K562 (cell line): ENCODE data around the gene COX5A. TPM values are rescaled to one million over a fixed set of nuclear protein-coding genes. Genes with fewer than 3 reads are reported as not detected.

Experiments used
- ATAC-seq: fragments of 200-7000 bp; cut with Tn5 transposase; 3 replicates; pipeline ENCODE4 v1.9.1; 2020; ENCODE audit warnings: moderate library complexity
- BruUV-seq: library from RNA; stranded (reverse); fragments of 400-500 nt; replicated peaks from 2 replicates; lab custom pipeline; 2021; lab: Mats Ljungman, UMichigan
- CTCF ChIA-PET: fragments of 300-600 bp; formaldehyde crosslinking; extraction: SDS; loops from one replicate; lab custom pipeline; 2021; ENCODE audit warnings: low intra/inter-chr PET ratio; lab: Yijun Ruan, JAX
- POLR2A ChIA-PET: fragments of 300-600, 350-650 bp; sonication (Branson Sonifier 250); formaldehyde crosslinking; extraction: SDS; loops from one replicate; lab custom pipeline; 2021; ENCODE audit warnings: antibody characterized with exemption, inconsistent platforms; lab: Yijun Ruan, JAX
- DNase-seq, 4 experiments: peaks; one replicate each; pipeline versions ENCODE4 v3.0.0 to v3.0.0-alpha.2; 2011 to 2018; ENCODE audit warnings: low spot score in 3 of 4, mixed read lengths in 3 of 4; ENCODE audit errors: extremely low read depth in 1 of 4
- FAIRE-seq: peaks from 2 replicates; lab custom pipeline; 2011; peaks lifted over from hg19 to GRCh38; lab: Jason Lieb, UNC
- H2AFZ ChIP-seq: 2 replicates; pipeline ENCODE4 v1.6.0; 2011; ENCODE audit warnings: low read depth, low read length, control low read depth, inconsistent platforms
- H3K27ac ChIP-seq: fragments of 200-600 bp; 3 replicates; pipeline ENCODE4 v1.8.0; 2011; ENCODE audit warnings: low read depth, mild to moderate bottlenecking, control low read depth, inconsistent platforms, low read length, moderate library complexity, mixed read lengths; ENCODE audit errors: extremely low read depth
- H3K27me3 ChIP-seq, 2 experiments: fragments of 300-600 bp in 1 of 2; 2 replicates in 1 of 2; 3 replicates in 1 of 2; pipeline versions ENCODE4 v1.6.0 to v1.8.0; 2011; ENCODE audit warnings: inconsistent platforms in 2 of 2, low read length in 2 of 2, mild to moderate bottlenecking in 1 of 2, mixed read lengths in 1 of 2, moderate library complexity in 1 of 2; ENCODE audit not compliant: control insufficient read depth in 2 of 2, insufficient read depth in 2 of 2
- H3K36me3 ChIP-seq: fragments of 300-600 bp; 3 replicates; pipeline ENCODE4 v1.8.0; 2011; ENCODE audit warnings: mild to moderate bottlenecking, low read length, inconsistent platforms; ENCODE audit not compliant: control insufficient read depth, insufficient read depth
- H3K4me1 ChIP-seq, 2 experiments: fragments of 200-600 bp in 1 of 2; replicated peaks in 1 of 2; 2 replicates in 1 of 2; 3 replicates in 1 of 2; pipeline versions ENCODE4 v1.5.1 to v1.8.0; 2011; ENCODE audit warnings: inconsistent platforms in 2 of 2, low read length in 2 of 2, mild to moderate bottlenecking in 1 of 2, mixed read lengths in 1 of 2, moderate library complexity in 1 of 2; ENCODE audit not compliant: control insufficient read depth in 2 of 2, insufficient read depth in 2 of 2
- H3K4me2 ChIP-seq: 2 replicates; pipeline ENCODE4 v1.6.1; 2011; ENCODE audit warnings: low read length, control low read depth, inconsistent platforms, mixed read lengths; ENCODE audit not compliant: insufficient read depth
- H3K4me3 ChIP-seq: fragments of 200-600 bp; sonication (generic), shearing (Covaris generic); 2 replicates; pipeline ENCODE4 v1.5.1; 2016; ENCODE audit warnings: control low read depth, inconsistent platforms
- H3K79me2 ChIP-seq: fragments of 200-600 bp; 3 replicates; pipeline ENCODE4 v1.8.0; 2011; ENCODE audit warnings: low read length, inconsistent platforms; ENCODE audit not compliant: control insufficient read depth, insufficient read depth
- H3K9ac ChIP-seq, 2 experiments: 2 replicates each; pipeline versions ENCODE4 v1.6.0 to v1.6.1; 2011; ENCODE audit warnings: low read depth in 2 of 2, low read length in 2 of 2, control low read depth in 1 of 2, inconsistent platforms in 1 of 2, mild to moderate bottlenecking in 1 of 2, mixed read lengths in 1 of 2; ENCODE audit not compliant: insufficient read depth in 1 of 2
- H3K9me1 ChIP-seq: one replicate; pipeline ENCODE4 v1.6.0; 2011; ENCODE audit warnings: inconsistent platforms, mild to moderate bottlenecking, low read length, moderate library complexity; ENCODE audit not compliant: control insufficient read depth, insufficient read depth
- H3K9me3 ChIP-seq: replicated peaks from 2 replicates; pipeline ENCODE4 v1.5.1; 2011; ENCODE audit warnings: low read depth, low read length, inconsistent platforms; ENCODE audit not compliant: control insufficient read depth, insufficient read depth
- H4K20me1 ChIP-seq: replicated peaks from 2 replicates; pipeline ENCODE4 v1.6.1; 2011; ENCODE audit warnings: low read length, inconsistent platforms, mixed read lengths; ENCODE audit not compliant: control insufficient read depth, insufficient read depth
- BHLHE40 ChIP-seq: IDR thresholded peaks from 2 replicates; pipeline ENCODE4 v1.6.1; 2011; ENCODE audit warnings: low read length, improper control_type of control experiment
- CREM ChIP-seq: IDR thresholded peaks from 2 replicates; pipeline ENCODE4 v1.6.1; 2014; ENCODE audit warnings: antibody characterized with exemption, low read depth
- E2F1 ChIP-seq: sonication (generic); formaldehyde crosslinking; IDR thresholded peaks from 2 replicates; pipeline ENCODE4 v1.8.1; 2023; ENCODE audit warnings: mild to moderate bottlenecking, missing genetic modification reagents, moderate library complexity
- EWSR1 ChIP-seq: fragments of 450-650 bp; IDR thresholded peaks from 2 replicates; pipeline ENCODE4 v1.6.1; 2018; ENCODE audit warnings: borderline replicate concordance, mild to moderate bottlenecking, low read depth, moderate library complexity; ENCODE audit not compliant: partially characterized antibody
- FOXA1 ChIP-seq: fragments of 450-650 bp; IDR thresholded peaks from 2 replicates; pipeline ENCODE4 v1.6.1; 2016; ENCODE audit warnings: mild to moderate bottlenecking, borderline replicate concordance
- KLF6 ChIP-seq: fragments of 250-450 bp; sonication (Bioruptor Pico); IDR thresholded peaks from 2 replicates; pipeline ENCODE4 v1.4.0; 2020; ENCODE audit warnings: mild to moderate bottlenecking, moderate library complexity, borderline replicate concordance
- NFATC3 ChIP-seq: fragments of 450-650 bp; IDR thresholded peaks from 2 replicates; pipeline ENCODE4 v1.6.1; 2017; ENCODE audit warnings: mild to moderate bottlenecking
- PML ChIP-seq: IDR thresholded peaks from 2 replicates; pipeline ENCODE4 v1.6.1; 2012; ENCODE audit warnings: low read length, inconsistent platforms
- POLR2A ChIP-seq: fragments of 450-650 bp; conservative IDR thresholded peaks from 2 replicates; pipeline ENCODE4 v1.6.1; 2016
- RAD51 ChIP-seq: fragments of 450-650 bp; IDR thresholded peaks from 2 replicates; pipeline ENCODE4 v1.7.1; 2016; ENCODE audit warnings: low read depth, mild to moderate bottlenecking, borderline replicate concordance
- SAFB ChIP-seq: fragments of 200-400 bp; formaldehyde crosslinking; IDR thresholded peaks from 2 replicates; pipeline ENCODE4 v1.6.1; 2017; ENCODE audit warnings: low read depth, low read length, borderline replicate concordance
- SLC30A9 ChIP-seq: fragments of 250-450 bp; sonication (Bioruptor Pico); IDR thresholded peaks from 2 replicates; pipeline ENCODE4 v1.8.0; 2022; ENCODE audit warnings: mild to moderate bottlenecking, moderate library complexity
- SMARCC2 ChIP-seq: fragments of 450-650 bp; IDR thresholded peaks from 2 replicates; pipeline ENCODE4 v1.6.1; 2017; ENCODE audit warnings: antibody characterized with exemption, moderate library complexity, mild to moderate bottlenecking, low read depth
- SREBF2 ChIP-seq: sonication (generic); formaldehyde crosslinking; IDR thresholded peaks from 2 replicates; pipeline ENCODE4 v1.4.0; 2020; ENCODE audit warnings: mild to moderate bottlenecking, missing genetic modification reagents
- STAG1 ChIP-seq: sonication (generic); formaldehyde crosslinking; IDR thresholded peaks from 2 replicates; pipeline ENCODE4 v1.5.0; 2020; ENCODE audit warnings: missing genetic modification reagents, borderline replicate concordance
- TCFL5 ChIP-seq: fragments of 250-450 bp; sonication (Bioruptor Pico); conservative IDR thresholded peaks from 2 replicates; pipeline ENCODE4 v1.6.1; 2021; ENCODE audit warnings: mild to moderate bottlenecking, moderate library complexity, matching md5 sums
- ZBED1 ChIP-seq: IDR thresholded peaks from 2 replicates; pipeline ENCODE4 v1.6.1; 2014
- ZFX ChIP-seq: sonication (generic); formaldehyde crosslinking; IDR thresholded peaks from 2 replicates; pipeline ENCODE4 v1.8.0; 2022; ENCODE audit warnings: mild to moderate bottlenecking, missing genetic modification reagents, moderate library complexity
- ZNF140 ChIP-seq: fragments of 250-450 bp; sonication (Bioruptor Pico); IDR thresholded peaks from 2 replicates; pipeline ENCODE4 v1.8.0; 2021; ENCODE audit warnings: moderate library complexity, mild to moderate bottlenecking, inconsistent platforms
- ZNF436 ChIP-seq: fragments of 250-450, 450-650 bp; sonication (Bioruptor Pico); formaldehyde crosslinking; IDR thresholded peaks from 2 replicates; pipeline ENCODE4 v1.7.0; 2020; ENCODE audit warnings: mild to moderate bottlenecking
- WGBS: fragments of 100-300 bp; shearing (Covaris generic); methylation state at CpG from one replicate; pipeline ENCODE4 v1.1.6; 2016; ENCODE audit warnings: low coverage, mixed read lengths; ENCODE audit not compliant: insufficient coverage; ENCODE audit errors: missing lambda C conversion rate; 5-methylcytosine and 5-hydroxymethylcytosine counted together
- in situ Hi-C: fragments of 300-500 bp; cut with MboI; formaldehyde crosslinking; loops from 4 replicates; pipeline ENCODE4 v1.15.0; 2018; ENCODE audit warnings: inconsistent platforms, mixed read lengths
- intact Hi-C: fragments of 100-400 bp; cut with micrococcal nuclease; formaldehyde crosslinking; loops from 2 replicates; pipeline ENCODE4 v1.14.2; 2022
- polyA plus RNA-seq, 8 experiments: library from polyadenylated mRNA; depleted of rRNA in 4 of 8; stranded (reverse) in 5 of 8; unstranded in 3 of 8; fragments of >200 nt; fragmentation: Nextera tagmentation in 2 of 8; fragmentation: Illumina TruSeq in 1 of 8; extraction: Ambion mirVana in 2 of 8; extraction: Trizol in 1 of 8; gene quantifications; 2 replicates each; pipeline versions ENCODE4 v1.2.1 to v1.2.3, GENCODE V29; 2011 to 2014; ENCODE audit warnings: inconsistent platforms in 1 of 8, missing spikeins in 1 of 8
- total RNA-seq, 7 experiments: library from RNA; depleted of rRNA in 6 of 7; stranded (reverse); fragments of >200 nt in 6 of 7; fragmentation: Illumina TruSeq in 2 of 7; extraction: Trizol in 2 of 7; gene quantifications; 2 replicates each; pipeline versions ENCODE4 v1.2.1 to v1.2.3, GENCODE V29; 2011 to 2021; ENCODE audit warnings: low replicate concordance in 1 of 7
- TF ChIP-seq, protein P1 (sequence below): fragments of 250-450 bp; sonication (Bioruptor Pico); IDR thresholded peaks from 2 replicates; pipeline ENCODE4 v1.4.0; 2020; ENCODE audit warnings: mild to moderate bottlenecking, moderate library complexity, borderline replicate concordance

Gene COX5A
- total and polyA plus RNA-seq, 9 of the 15 experiments (the other 6 are each of a cell fraction or from before 2014, with no cell fraction given), result 86.8 to 553 (median 371) TPM

DNA sequence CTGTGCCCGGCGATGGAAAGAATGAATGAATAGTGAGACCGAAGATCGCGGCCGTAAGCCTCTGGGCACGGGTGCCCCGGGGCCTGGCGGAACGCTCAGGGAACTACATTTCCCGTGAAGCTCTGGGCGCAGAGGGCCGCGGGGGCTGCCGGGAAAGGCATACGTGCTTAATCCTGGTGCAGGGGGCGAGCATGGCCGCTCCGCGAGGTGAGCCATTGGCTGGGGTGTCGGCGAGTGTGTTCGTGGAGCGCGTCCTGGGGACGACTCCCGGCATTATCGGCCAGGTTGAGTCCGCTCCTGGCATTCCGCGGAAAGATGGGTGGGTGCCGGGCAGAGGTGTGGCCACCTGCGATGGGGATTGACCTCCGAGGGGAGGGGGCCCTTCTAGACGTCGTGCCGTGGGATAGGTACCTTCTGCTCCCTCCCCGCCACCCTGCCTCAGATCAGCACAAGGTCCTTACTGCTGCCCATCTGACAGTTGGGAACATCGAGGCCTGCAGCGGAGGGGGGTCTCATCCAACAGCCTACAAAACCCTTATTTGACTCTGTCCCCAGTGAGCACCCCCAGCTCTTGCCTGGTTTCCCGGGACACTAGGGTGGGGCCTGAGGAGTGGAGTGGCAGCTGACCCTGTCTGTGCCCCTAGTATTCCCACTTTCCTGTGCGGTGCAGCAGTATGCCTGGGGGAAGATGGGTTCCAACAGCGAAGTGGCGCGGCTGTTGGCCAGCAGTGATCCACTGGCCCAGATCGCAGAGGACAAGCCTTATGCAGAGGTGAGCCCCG is 47.8 kb downstream of the COX5A start, which contains the start of gene MPI:
Gene MPI, plus strand, starts transcription at position 160 of the 782 bp plus-strand sequence. Its CDS starts 32 bp downstream, at position 192.
- FAIRE-seq (no peak), DNase-seq (peak; percentile 91 to 93 (median 92)), ATAC-seq (peak; percentile 95)
- H3K27ac ChIP-seq, result peak within 1 kb of the TSS; percentile 76
- H3K9me1 ChIP-seq, result peaks cover 4% of the 10 kb centered on the region
- H3K4me2 ChIP-seq, result peak within 1 kb of the TSS; percentile 91
- BruUV-seq, result TSS peak; percentile 82
- ChIA-PET CTCF (no interaction called here), POLR2A (interaction anchor here (0.6 to 1.7 kb wide), 10 partner anchors 8 to 341 kb away, joined by 3 to 17 read pairs (median 4); partner anchors contain the start of gene FAM219B)
- H3K36me3 ChIP-seq, result peaks cover 29% of the 10 kb centered on the region; the same call in 2 of the 3 replicates
- H3K9ac ChIP-seq, result peak within 1 kb of the TSS; percentile 91 to 98
- H3K4me3 ChIP-seq, result peak within 1 kb of the TSS; percentile 72
- 2% methylated on average over 40 of the region's 47 CpGs for WGBS
- H2AFZ ChIP-seq, result peak within 1 kb of the TSS; percentile 99
- peaks cover 26 to 33% of the 10 kb centered on the region in 2 experiments; a peak in 4 of 5 replicates for H3K4me1 ChIP-seq
- no peaks in the 10 kb centered on the region for H3K27me3 ChIP-seq
- intact Hi-C loops, result loop anchor here (5.0 kb wide), 1 partner anchor 48 kb away; the partner anchor contains the start of gene ULK3
- no peaks in the 10 kb centered on the region for H3K9me3 ChIP-seq
- no peaks in the 10 kb centered on the region for H4K20me1 ChIP-seq
- in situ Hi-C loops, result no loop called here
- H3K79me2 ChIP-seq, result peaks cover 24% of the 10 kb centered on the region
- TF ChIP-seq PML, result peak; percentile 61; the same call in 1 of the 2 replicates
- TF ChIP-seq NFATC3, result no peak
- TF ChIP-seq CREM, result peak; percentile 92
- no peak for TF ChIP-seq EWSR1
- TF ChIP-seq ZNF140 (CRISPR knock-in tag), result no peak
- TF ChIP-seq SMARCC2, result no peak
- no peak for TF ChIP-seq ZNF436 (CRISPR knock-in tag)
- no peak for TF ChIP-seq E2F1 (CRISPR knock-in tag)
- no peak for TF ChIP-seq SAFB
- no peak for TF ChIP-seq KLF6 (CRISPR knock-in tag)
- TF ChIP-seq POLR2A, result peak; percentile 96
- peak; percentile 83 for TF ChIP-seq ZFX
- TF ChIP-seq ZBED1, result no peak
- TF ChIP-seq STAG1 (CRISPR knock-in tag), result no peak
- no peak for TF ChIP-seq TCFL5
- no peak for TF ChIP-seq FOXA1
- TF ChIP-seq, protein P1, sequence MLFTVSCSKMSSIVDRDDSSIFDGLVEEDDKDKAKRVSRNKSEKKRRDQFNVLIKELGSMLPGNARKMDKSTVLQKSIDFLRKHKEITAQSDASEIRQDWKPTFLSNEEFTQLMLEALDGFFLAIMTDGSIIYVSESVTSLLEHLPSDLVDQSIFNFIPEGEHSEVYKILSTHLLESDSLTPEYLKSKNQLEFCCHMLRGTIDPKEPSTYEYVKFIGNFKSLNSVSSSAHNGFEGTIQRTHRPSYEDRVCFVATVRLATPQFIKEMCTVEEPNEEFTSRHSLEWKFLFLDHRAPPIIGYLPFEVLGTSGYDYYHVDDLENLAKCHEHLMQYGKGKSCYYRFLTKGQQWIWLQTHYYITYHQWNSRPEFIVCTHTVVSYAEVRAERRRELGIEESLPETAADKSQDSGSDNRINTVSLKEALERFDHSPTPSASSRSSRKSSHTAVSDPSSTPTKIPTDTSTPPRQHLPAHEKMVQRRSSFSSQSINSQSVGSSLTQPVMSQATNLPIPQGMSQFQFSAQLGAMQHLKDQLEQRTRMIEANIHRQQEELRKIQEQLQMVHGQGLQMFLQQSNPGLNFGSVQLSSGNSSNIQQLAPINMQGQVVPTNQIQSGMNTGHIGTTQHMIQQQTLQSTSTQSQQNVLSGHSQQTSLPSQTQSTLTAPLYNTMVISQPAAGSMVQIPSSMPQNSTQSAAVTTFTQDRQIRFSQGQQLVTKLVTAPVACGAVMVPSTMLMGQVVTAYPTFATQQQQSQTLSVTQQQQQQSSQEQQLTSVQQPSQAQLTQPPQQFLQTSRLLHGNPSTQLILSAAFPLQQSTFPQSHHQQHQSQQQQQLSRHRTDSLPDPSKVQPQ (CRISPR knock-in tag), result no peak
- no peak for TF ChIP-seq SLC30A9 (CRISPR knock-in tag)
- no peak for TF ChIP-seq SREBF2 (CRISPR knock-in tag)
- TF ChIP-seq BHLHE40, result peak; percentile 50; the same call in 1 of the 2 replicates
- TF ChIP-seq RAD51, result no peak
